Neuronal stem cell (in vitro differentiated cells): ENCODE data around the gene MRPL30.

Source experiments
- DNase-seq: peaks from one replicate; pipeline ENCODE4 v3.0.0-alpha.2; 2013; ENCODE audit warnings: low spot score
- H2AFZ ChIP-seq: one replicate; pipeline ENCODE4 v1.6.1; 2013; ENCODE audit warnings: mild to moderate bottlenecking, low read length, inconsistent platforms
- H2AK5ac ChIP-seq: 2 replicates; pipeline ENCODE4 v1.6.1; 2013; ENCODE audit warnings: low read depth, mild to moderate bottlenecking, inconsistent platforms, low read length, moderate library complexity, mixed read lengths
- H2BK120ac ChIP-seq: 2 replicates; pipeline ENCODE4 v1.6.1; 2013; ENCODE audit warnings: low read depth, mild to moderate bottlenecking, inconsistent platforms, low read length, moderate library complexity, mixed read lengths
- H2BK12ac ChIP-seq: one replicate; pipeline ENCODE4 v1.6.1; 2013; ENCODE audit warnings: low read length, inconsistent platforms
- H2BK15ac ChIP-seq: 2 replicates; pipeline ENCODE4 v1.6.1; 2013; ENCODE audit warnings: mild to moderate bottlenecking, low read length, inconsistent platforms, mixed read lengths
- H2BK5ac ChIP-seq: one replicate; pipeline ENCODE4 v1.6.1; 2013; ENCODE audit warnings: inconsistent platforms, mild to moderate bottlenecking, low read length, moderate library complexity
- H3K14ac ChIP-seq: one replicate; pipeline ENCODE4 v1.6.1; 2013; ENCODE audit warnings: low read length, inconsistent platforms
- H3K18ac ChIP-seq: 2 replicates; pipeline ENCODE4 v1.6.1; 2013; ENCODE audit warnings: low read length, inconsistent platforms
- H3K23ac ChIP-seq: 2 replicates; pipeline ENCODE4 v1.6.1; 2013; ENCODE audit warnings: low read depth, mild to moderate bottlenecking, mixed read lengths, low read length, inconsistent platforms; ENCODE audit not compliant: poor library complexity
- H3K27ac ChIP-seq: replicated peaks from 3 replicates; pipeline ENCODE4 v1.5.1; 2013; ENCODE audit warnings: low read length, inconsistent platforms
- H3K27me3 ChIP-seq, 3 experiments: 2 replicates each; pipeline ENCODE4 v1.6.1; 2013; ENCODE audit warnings: low read length in 3 of 3, mild to moderate bottlenecking in 2 of 3, inconsistent platforms in 1 of 3, low read depth in 1 of 3, mixed read lengths in 1 of 3, moderate library complexity in 1 of 3; ENCODE audit not compliant: control insufficient read depth in 3 of 3, insufficient read depth in 3 of 3
- H3K36me3 ChIP-seq, 2 donors: replicated peaks in 1 of 2; 2 replicates each; pipeline ENCODE4 v1.6.1; 2013; ENCODE audit warnings: low read length in 2 of 2; ENCODE audit not compliant: control insufficient read depth in 2 of 2, insufficient read depth in 2 of 2
- H3K4ac ChIP-seq: 2 replicates; pipeline ENCODE4 v1.6.1; 2013; ENCODE audit warnings: inconsistent platforms, mild to moderate bottlenecking, low read length, moderate library complexity
- H3K4me1 ChIP-seq, 2 donors: 1 replicate in 1 of 2; 2 replicates in 1 of 2; pipeline ENCODE4 v1.6.1; 2013; ENCODE audit warnings: low read length in 2 of 2, low read depth in 1 of 2; ENCODE audit not compliant: control insufficient read depth in 2 of 2, insufficient read depth in 1 of 2
- H3K4me2 ChIP-seq: one replicate; pipeline ENCODE4 v1.6.1; 2013; ENCODE audit warnings: mild to moderate bottlenecking, low read length, inconsistent platforms; ENCODE audit not compliant: insufficient read depth, poor library complexity, severe bottlenecking
- H3K4me3 ChIP-seq, 2 donors: 2 replicates each; pipeline ENCODE4 v1.5.1; 2013; ENCODE audit warnings: low read length in 2 of 2, mild to moderate bottlenecking in 2 of 2, inconsistent platforms in 1 of 2, moderate library complexity in 1 of 2
- H3K79me1 ChIP-seq: one replicate; pipeline ENCODE4 v1.6.1; 2013; ENCODE audit warnings: low read depth, mild to moderate bottlenecking, inconsistent platforms, low read length, moderate library complexity
- H3K9ac ChIP-seq: one replicate; pipeline ENCODE4 v1.6.1; 2013; ENCODE audit warnings: mild to moderate bottlenecking, low read depth, low read length, inconsistent platforms; ENCODE audit not compliant: poor library complexity
- H3K9me3 ChIP-seq, 2 donors: replicated peaks in 1 of 2; 2 replicates each; pipeline versions ENCODE3 to v1.6.1; 2013; ENCODE audit warnings: low read length in 2 of 2, mild to moderate bottlenecking in 2 of 2, inconsistent platforms in 1 of 2, low read depth in 1 of 2, mixed read lengths in 1 of 2, moderate library complexity in 1 of 2; ENCODE audit not compliant: control insufficient read depth in 2 of 2, insufficient read depth in 1 of 2
- H4K8ac ChIP-seq: one replicate; pipeline ENCODE4 v1.6.1; 2013; ENCODE audit warnings: low read depth, mild to moderate bottlenecking, inconsistent platforms, low read length, moderate library complexity
- H4K91ac ChIP-seq: one replicate; pipeline ENCODE4 v1.6.1; 2013; ENCODE audit warnings: low read length, low read depth, mild to moderate bottlenecking, inconsistent platforms; ENCODE audit not compliant: poor library complexity
- WGBS, 2 donors: extraction: QIAGEN DNeasy Blood & Tissue Kit; methylation state at CpG; one replicate each; pipeline ENCODE4 v1.1.7; 2013; ENCODE audit warnings: missing lambda C conversion rate in 2 of 2, mixed read lengths in 1 of 2; ENCODE audit not compliant: insufficient read length in 2 of 2, insufficient replicate concordance in 1 of 2; ENCODE audit errors: extremely low coverage in 2 of 2; 5-methylcytosine and 5-hydroxymethylcytosine counted together

Gene MRPL30

GRCh38 chr2:99184811-99185210 is 3.8 kb downstream of the MRPL30 start:
- DNase-seq, result no peak
- Histone ChIP-seq H3K36me3 (peaks cover 4 to 47% of the 10 kb centered on the region in 2 donors), H3K79me1 (peaks cover 4% of the 10 kb centered on the region), H2BK12ac (no peak overlapping the region), H2BK5ac (no peak overlapping the region), H3K23ac (no peak overlapping the region), H3K27ac (no peak overlapping the region), H3K4ac (no peak overlapping the region), H2BK120ac (no peak overlapping the region), H2AFZ (no peak overlapping the region), H2BK15ac (no peak overlapping the region), H3K4me2 (no peak overlapping the region), H4K91ac (no peak overlapping the region), H3K4me1 (no peaks in the 10 kb centered on the region), H3K18ac (no peak overlapping the region), H3K9ac (peak overlapping the region; percentile 12), H3K14ac (no peak overlapping the region), H4K8ac (no peak overlapping the region), H3K4me3 (no peak overlapping the region), H2AK5ac (no peak overlapping the region), H3K27me3 (no peaks in the 10 kb centered on the region), H3K9me3 (peaks cover 2 to 4% of the 10 kb centered on the region in 2 donors)
- no CpG with 5 or more reads among the region's 6 CpGs for WGBS, 2 donors

- Histone ChIP-seq H3K23ac (no peak overlapping the region), H2AFZ (no peak overlapping the region), H3K79me1 (peaks cover 2% of the 10 kb centered on the region), H3K4me3 (peak overlapping the region in 1 of 2 donors; percentile 63), H3K27ac (no peak overlapping the region), H2BK12ac (no peak overlapping the region), H2BK120ac (no peak overlapping the region), H3K36me3 (peaks cover 6 to 68% of the 10 kb centered on the region in 2 donors), H2BK15ac (no peak overlapping the region), H4K91ac (no peak overlapping the region), H3K9me3 (peaks cover 2 to 4% of the 10 kb centered on the region in 2 donors), H3K18ac (no peak overlapping the region), H3K14ac (no peak overlapping the region), H3K4ac (no peak overlapping the region), H3K4me1 (no peaks in the 10 kb centered on the region), H3K9ac (no peak overlapping the region), H3K27me3 (no peaks in the 10 kb centered on the region), H2BK5ac (no peak overlapping the region), H2AK5ac (no peak overlapping the region), H3K4me2 (no peak overlapping the region), H4K8ac (no peak overlapping the region)
- no peak for DNase-seq
Observed at GRCh38 chr2:99187011-99187410, 6.0 kb downstream of the MRPL30 start.

GRCh38 chr2:99188357-99188756 is 7.4 kb downstream of the MRPL30 start:
- no peak overlapping the region for H3K18ac ChIP-seq
- no peak overlapping the region for H3K9ac ChIP-seq
- no peak overlapping the region for H3K4me3 ChIP-seq
- no peak overlapping the region for H3K14ac ChIP-seq
- no peak overlapping the region for H2BK5ac ChIP-seq
- H3K79me1 ChIP-seq, result peaks cover 2% of the 10 kb centered on the region
- H3K4ac ChIP-seq, result no peak overlapping the region
- no peak overlapping the region for H4K8ac ChIP-seq
- no peaks in the 10 kb centered on the region for H3K27me3 ChIP-seq
- no peak overlapping the region for H3K4me2 ChIP-seq
- H3K23ac ChIP-seq, result no peak overlapping the region
- no peak for DNase-seq
- no peak overlapping the region for H2BK15ac ChIP-seq
- H3K36me3 ChIP-seq, result peaks cover 6 to 71% of the 10 kb centered on the region in 2 donors
- no peak overlapping the region for H2AFZ ChIP-seq
- H2AK5ac ChIP-seq, result no peak overlapping the region
- no peaks in the 10 kb centered on the region for H3K4me1 ChIP-seq
- no CpG with 5 or more reads among the region's 3 CpGs for WGBS, 2 donors
- no peak overlapping the region for H2BK12ac ChIP-seq
- H3K9me3 ChIP-seq, result peaks cover 2 to 4% of the 10 kb centered on the region in 2 donors
- no peak overlapping the region for H3K27ac ChIP-seq
- no peak overlapping the region for H4K91ac ChIP-seq
- H2BK120ac ChIP-seq, result no peak overlapping the region

DNA sequence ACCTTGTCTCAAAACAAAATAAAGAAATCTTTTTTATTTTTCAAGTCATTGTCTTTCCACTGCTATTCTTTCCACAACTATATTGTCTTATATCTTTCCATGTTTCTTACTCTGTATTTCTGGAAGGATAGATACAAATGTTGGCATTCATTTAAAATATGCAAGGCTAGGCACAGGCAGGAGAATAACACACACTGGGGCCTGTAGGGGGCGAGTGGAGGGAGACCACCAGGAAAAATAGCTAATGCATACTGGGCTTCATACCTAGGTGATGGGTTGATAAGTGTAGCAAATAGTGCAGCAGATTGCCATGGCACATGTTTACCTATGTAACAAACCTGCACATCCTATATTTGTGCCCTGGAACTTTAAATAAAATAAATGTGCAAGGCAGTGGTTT is 9.6 kb downstream of the MRPL30 start:
- H3K79me1 ChIP-seq, result no peaks in the 10 kb centered on the region
- WGBS, 2 donors, result no CpG with 5 or more reads among the region's 1 CpG
- no peak overlapping the region for H3K4me3 ChIP-seq
- no peak for DNase-seq
- H3K4ac ChIP-seq, result no peak overlapping the region
- no peak overlapping the region for H3K14ac ChIP-seq
- no peak overlapping the region for H2AK5ac ChIP-seq
- H2BK5ac ChIP-seq, result no peak overlapping the region
- no peak overlapping the region for H2BK15ac ChIP-seq
- peaks cover 6 to 85% of the 10 kb centered on the region in 2 donors for H3K36me3 ChIP-seq
- no peak overlapping the region for H3K4me2 ChIP-seq
- H2BK12ac ChIP-seq, result no peak overlapping the region
- H2AFZ ChIP-seq, result no peak overlapping the region
- H4K8ac ChIP-seq, result no peak overlapping the region
- no peak overlapping the region for H3K9ac ChIP-seq
- no peak overlapping the region for H2BK120ac ChIP-seq
- H4K91ac ChIP-seq, result no peak overlapping the region
- H3K9me3 ChIP-seq, result peaks cover 0 to 2% of the 10 kb centered on the region in 2 donors
- H3K18ac ChIP-seq, result no peak overlapping the region
- H3K27ac ChIP-seq, result no peak overlapping the region
- no peaks in the 10 kb centered on the region for H3K27me3 ChIP-seq
- no peaks in the 10 kb centered on the region for H3K4me1 ChIP-seq
- no peak overlapping the region for H3K23ac ChIP-seq
